ENCODE results near the gene ADGRG3.

Gene ADGRG3

GRCh38 chr16:57681950-57682728 lies 14.0 kb downstream of the ADGRG3 start:
- DNase-seq (ENCODE audit: low spot score), result no peak

GRCh38 chr16:57682809-57683635 lies 14.9 kb downstream of the ADGRG3 start:
- DNase-seq (ENCODE audit: low spot score), result no peak

- no peak for DNase-seq (ENCODE audit: low spot score)
Observed at GRCh38 chr16:57683636-57684545, 15.8 kb downstream of the ADGRG3 start.

- no peak for DNase-seq (ENCODE audit: low spot score)
Observed at GRCh38 chr16:57684626-57685358, 16.7 kb downstream of the ADGRG3 start.

GRCh38 chr16:57685633-57686032 lies 17.5 kb downstream of the ADGRG3 start:
- no peak for DNase-seq (ENCODE audit: low spot score)

- DNase-seq (ENCODE audit: low spot score), result no peak
Observed at GRCh38 chr16:57686577-57686976, 18.5 kb downstream of the ADGRG3 start.

GRCh38 chr16:57687363-57687929 lies 19.3 kb downstream of the ADGRG3 start:
- no peak for DNase-seq (ENCODE audit: low spot score)

GRCh38 chr16:57688487-57688986 lies 20.4 kb downstream of the ADGRG3 start:
- DNase-seq (ENCODE audit: low spot score), result no peak

- DNase-seq (ENCODE audit: low spot score), result no peak
Observed at GRCh38 chr16:57688987-57689761, 21.1 kb downstream of the ADGRG3 start.

- DNase-seq (ENCODE audit: low spot score), result no peak
Observed at GRCh38 chr16:57689762-57690558, 21.9 kb downstream of the ADGRG3 start.

- DNase-seq (ENCODE audit: low spot score), result no peak
Observed at GRCh38 chr16:57690782-57691471, 22.8 kb downstream of the ADGRG3 start.

- no peak for DNase-seq (ENCODE audit: low spot score)
Observed at GRCh38 chr16:57692636-57693035, 24.5 kb downstream of the ADGRG3 start.

GRCh38 chr16:57693550-57693949 lies 25.4 kb downstream of the ADGRG3 start:
- no peak for DNase-seq (ENCODE audit: low spot score)

GRCh38 chr16:57694231-57694724 lies 26.2 kb downstream of the ADGRG3 start:
- no peak for DNase-seq (ENCODE audit: low spot score)

GRCh38 chr16:57694725-57695679 lies 26.9 kb downstream of the ADGRG3 start, which contains the start of gene DRC7:
Gene DRC7 (plus strand): TSS chr16:57694806. CDS start chr16:57697950, 3,144 bp downstream.
- DNase-seq (ENCODE audit: low spot score), result peak; percentile 76

- DNase-seq (ENCODE audit: low spot score), result no peak
Observed at GRCh38 chr16:57695680-57696069, 27.6 kb downstream of the ADGRG3 start.

GRCh38 chr16:57696240-57696639 lies 28.1 kb downstream of the ADGRG3 start:
- no peak for DNase-seq (ENCODE audit: low spot score)
